RKO (cell line): ENCODE data around the gene ITGBL1.

ENCODE experiments used
- DNase-seq: peaks from one replicate; pipeline ENCODE4 v3.0.0-alpha.2; 2016; ENCODE audit warnings: low spot score

The ITGBL1 gene

GRCh38 chr13:101751488-101751887 lies 299.0 kb downstream of the ITGBL1 start:
- no peak for DNase-seq

- DNase-seq = no peak
Observed at GRCh38 chr13:101752432-101752831, 300.0 kb downstream of the ITGBL1 start.

DNA sequence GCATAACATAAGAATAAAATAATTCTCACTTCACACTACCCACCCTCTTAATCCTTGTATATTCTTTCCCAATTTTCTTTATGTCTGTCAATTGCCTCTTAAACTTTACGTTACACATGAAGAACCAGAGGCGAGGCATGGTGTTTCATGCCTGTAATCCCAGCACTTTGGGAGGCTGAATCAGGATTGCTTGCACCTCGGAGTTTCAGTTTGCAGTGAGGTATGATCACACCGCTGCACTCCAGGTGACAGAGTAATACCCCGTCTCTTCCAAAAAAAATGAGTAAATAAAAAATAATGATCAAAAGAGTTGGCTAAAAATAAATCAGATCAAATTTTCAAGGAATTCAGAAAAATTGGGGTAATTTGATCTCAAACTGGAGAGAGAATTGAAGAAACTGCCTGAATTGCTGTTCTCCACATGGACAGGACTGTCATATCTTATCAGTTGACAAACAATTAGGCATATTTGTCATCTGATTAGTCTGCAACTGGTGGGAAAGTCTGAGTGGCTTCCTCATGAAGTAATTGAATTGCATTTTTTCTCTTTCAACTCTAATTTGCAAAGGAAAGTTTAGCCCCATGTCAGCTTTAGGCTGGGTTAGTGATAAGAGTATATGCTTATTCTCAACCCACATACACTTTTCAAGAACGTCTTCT lies 302.9 kb downstream of the ITGBL1 start:
- DNase-seq = no peak

- DNase-seq = peak; percentile 56
Observed at GRCh38 chr13:101757446-101758039, 305.1 kb downstream of the ITGBL1 start.

DNA sequence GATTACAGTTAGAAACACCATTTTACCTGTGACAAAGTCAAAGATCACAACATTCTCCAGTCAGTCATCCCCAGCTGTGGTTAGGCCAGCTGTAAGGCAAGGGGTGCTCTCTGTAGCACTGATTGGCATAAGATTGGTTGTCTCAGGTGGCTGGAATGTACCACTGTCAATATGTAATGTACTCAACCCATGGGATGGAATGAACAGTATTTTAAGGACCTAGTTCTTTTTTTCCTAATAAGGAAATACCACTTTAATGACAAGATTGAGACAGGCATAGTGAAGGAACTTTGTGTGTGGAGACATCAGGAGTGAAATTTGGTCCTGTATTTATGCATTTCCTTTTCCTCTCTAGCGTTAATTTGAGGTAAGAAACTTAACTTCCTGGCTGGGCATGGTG lies 310.7 kb downstream of the ITGBL1 start:
- no peak for DNase-seq
